Measurements from ENCODE around the gene COQ5. TPM values are rescaled to one million over a fixed set of nuclear protein-coding genes. Genes with fewer than 3 reads are reported as not detected.
A peak's percentile ranks its signal among the peaks of the same experiment; 100 is the strongest.

COQ5 gene
- total RNA-seq, 3 donors from 2014 or later: 26.2 to 33.0 (median 26.5) TPM

DNA sequence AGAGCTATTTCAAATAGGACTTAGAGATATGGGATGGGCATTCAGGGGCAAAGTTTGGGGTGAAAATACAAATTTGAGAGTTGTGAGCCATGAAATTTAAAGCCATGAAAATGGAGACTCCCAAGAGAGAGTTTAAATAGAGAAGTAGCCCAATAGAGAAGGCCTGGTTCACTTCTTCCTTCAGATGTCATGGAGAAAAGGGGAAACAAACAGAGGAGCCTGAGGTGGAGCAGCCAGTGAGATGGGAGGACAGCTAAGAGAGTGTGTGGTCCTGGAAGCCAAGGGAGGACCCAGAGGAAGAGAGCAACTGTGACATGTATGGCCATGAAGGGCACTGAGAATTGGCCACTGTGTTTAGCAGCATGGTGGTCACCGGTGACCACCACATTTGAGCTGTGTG is 45.3 kb downstream of the COQ5 start:
- TF ChIP-seq POLR2A (IDR thresholded peaks at IDR 0.05) (no peak), POLR2AphosphoS5 (IDR thresholded peaks at IDR 0.05) (no peak)
- TF ChIP-seq, protein P1, sequence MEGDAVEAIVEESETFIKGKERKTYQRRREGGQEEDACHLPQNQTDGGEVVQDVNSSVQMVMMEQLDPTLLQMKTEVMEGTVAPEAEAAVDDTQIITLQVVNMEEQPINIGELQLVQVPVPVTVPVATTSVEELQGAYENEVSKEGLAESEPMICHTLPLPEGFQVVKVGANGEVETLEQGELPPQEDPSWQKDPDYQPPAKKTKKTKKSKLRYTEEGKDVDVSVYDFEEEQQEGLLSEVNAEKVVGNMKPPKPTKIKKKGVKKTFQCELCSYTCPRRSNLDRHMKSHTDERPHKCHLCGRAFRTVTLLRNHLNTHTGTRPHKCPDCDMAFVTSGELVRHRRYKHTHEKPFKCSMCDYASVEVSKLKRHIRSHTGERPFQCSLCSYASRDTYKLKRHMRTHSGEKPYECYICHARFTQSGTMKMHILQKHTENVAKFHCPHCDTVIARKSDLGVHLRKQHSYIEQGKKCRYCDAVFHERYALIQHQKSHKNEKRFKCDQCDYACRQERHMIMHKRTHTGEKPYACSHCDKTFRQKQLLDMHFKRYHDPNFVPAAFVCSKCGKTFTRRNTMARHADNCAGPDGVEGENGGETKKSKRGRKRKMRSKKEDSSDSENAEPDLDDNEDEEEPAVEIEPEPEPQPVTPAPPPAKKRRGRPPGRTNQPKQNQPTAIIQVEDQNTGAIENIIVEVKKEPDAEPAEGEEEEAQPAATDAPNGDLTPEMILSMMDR (IDR thresholded peaks at IDR 0.05): no peak
- no peaks in the 10 kb centered on the region for H3K4me1 ChIP-seq
- DNase-seq (ENCODE audit: low spot score in 2 of 2): no peak
- H3K4me3 ChIP-seq: no peak overlapping the region
- intact Hi-C loops (cut with DNase I; ENCODE audit: low total_unique reads): no loop called here
- H3K9me3 ChIP-seq: no peaks in the 10 kb centered on the region
- no peaks in the 10 kb centered on the region for H3K36me3 ChIP-seq
- H3K27me3 ChIP-seq: no peaks in the 10 kb centered on the region
- H3K27ac ChIP-seq: no peak overlapping the region

DNA sequence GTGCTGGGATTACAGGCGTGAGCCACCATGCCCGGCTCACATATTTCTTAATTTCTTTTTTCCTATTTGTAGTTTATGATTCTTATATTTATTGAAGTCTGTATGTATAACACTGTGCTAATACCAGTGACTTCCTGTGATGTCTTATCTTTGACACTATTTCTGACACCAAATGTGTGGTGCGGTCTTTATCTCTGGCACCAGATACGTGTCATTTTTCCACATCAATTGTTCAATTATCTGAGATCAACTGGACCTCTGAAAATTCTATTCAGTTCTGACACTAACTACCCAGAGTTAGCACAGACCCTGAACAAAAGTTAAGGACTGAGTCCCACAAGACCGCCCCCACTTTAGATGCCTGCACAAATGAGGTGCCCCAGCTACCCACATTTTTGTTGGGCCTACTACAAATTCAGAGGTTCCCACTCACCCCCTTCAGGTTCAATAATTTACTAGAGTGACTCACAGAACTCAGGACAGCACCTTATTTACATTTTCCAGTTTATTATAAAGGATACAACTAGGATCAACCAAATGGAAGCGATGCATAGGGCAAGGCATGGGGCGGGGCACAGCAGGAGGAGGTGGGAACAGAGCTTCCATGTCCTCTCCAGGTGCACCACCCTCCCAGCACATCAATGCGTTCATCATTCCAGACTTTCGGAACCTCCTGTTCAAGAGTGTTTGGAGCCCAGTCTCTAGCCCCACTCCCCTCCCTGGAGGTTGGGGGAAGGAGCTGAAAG is 47.8 kb downstream of the COQ5 start:
- TF ChIP-seq, protein P1 (IDR thresholded peaks at IDR 0.05): no peak
- TF ChIP-seq POLR2AphosphoS5 (IDR thresholded peaks at IDR 0.05) (no peak), POLR2A (IDR thresholded peaks at IDR 0.05) (no peak)
- DNase-seq (ENCODE audit: low spot score in 2 of 2): no peak
- intact Hi-C loops (cut with DNase I; ENCODE audit: low total_unique reads): no loop called here

DNA sequence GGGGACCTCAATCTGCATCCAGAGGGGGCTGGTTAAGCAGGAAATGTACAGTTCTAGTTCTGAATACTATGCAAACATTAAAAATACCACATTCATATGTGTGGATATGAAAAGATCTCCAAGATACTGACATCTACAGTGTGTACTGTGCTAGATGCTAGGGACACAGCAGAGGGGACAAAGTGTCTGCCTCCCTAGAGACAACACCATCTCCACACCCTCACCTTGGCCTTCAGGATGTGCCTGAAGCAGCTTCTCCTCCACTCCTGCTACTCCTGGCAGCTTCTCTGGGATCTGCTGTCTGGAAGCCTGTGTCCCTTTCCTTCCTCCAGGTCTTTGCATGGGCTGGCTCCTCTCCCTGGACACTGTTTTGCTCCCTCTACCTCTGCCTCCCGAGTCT is 48.7 kb downstream of the COQ5 start:
- intact Hi-C loops (cut with DNase I; ENCODE audit: low total_unique reads): no loop called here
- Histone ChIP-seq H3K27ac (no peak overlapping the region), H3K36me3 (no peaks in the 10 kb centered on the region), H3K9me3 (no peaks in the 10 kb centered on the region), H3K4me1 (no peaks in the 10 kb centered on the region), H3K27me3 (no peaks in the 10 kb centered on the region), H3K4me3 (no peak overlapping the region)
- DNase-seq (ENCODE audit: low spot score in 2 of 2): no peak
- TF ChIP-seq POLR2A (IDR thresholded peaks at IDR 0.05) (no peak), POLR2AphosphoS5 (IDR thresholded peaks at IDR 0.05) (no peak)
- TF ChIP-seq, protein P1 (IDR thresholded peaks at IDR 0.05): no peak

More for the DNA sequence above, 47.8 kb downstream of the COQ5 start:
- H3K27ac ChIP-seq: no peak overlapping the region
- H3K9me3 ChIP-seq: no peaks in the 10 kb centered on the region
- no peak overlapping the region for H3K4me3 ChIP-seq
- no peaks in the 10 kb centered on the region for H3K36me3 ChIP-seq
- no peaks in the 10 kb centered on the region for H3K27me3 ChIP-seq
- H3K4me1 ChIP-seq: no peaks in the 10 kb centered on the region

DNA sequence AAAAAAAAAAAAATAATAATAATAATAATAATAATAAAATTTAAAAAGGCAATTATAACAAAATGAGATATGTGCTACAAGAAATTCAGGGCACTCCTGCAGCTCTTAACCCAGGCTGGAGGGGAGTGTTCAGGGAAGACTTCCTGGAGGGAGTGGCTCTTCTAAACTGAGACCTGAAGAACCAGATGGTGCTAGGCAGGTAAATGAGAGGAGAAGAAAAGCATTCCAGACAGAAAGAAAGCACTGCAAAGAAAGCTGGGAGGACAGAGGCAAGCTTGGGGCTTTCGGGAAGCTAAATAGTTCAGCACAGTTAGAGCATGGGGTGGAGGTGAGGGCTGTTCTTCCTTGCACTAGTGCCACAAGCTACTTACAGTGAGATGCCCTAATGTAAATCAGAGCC is 49.5 kb downstream of the COQ5 start:
- H3K9me3 ChIP-seq: no peaks in the 10 kb centered on the region
- no peaks in the 10 kb centered on the region for H3K27me3 ChIP-seq
- TF ChIP-seq, protein P1 (IDR thresholded peaks at IDR 0.05): no peak
- TF ChIP-seq POLR2AphosphoS5 (IDR thresholded peaks at IDR 0.05) (no peak), POLR2A (IDR thresholded peaks at IDR 0.05) (no peak)
- DNase-seq (ENCODE audit: low spot score in 2 of 2): no peak
- H3K4me3 ChIP-seq: no peak overlapping the region
- intact Hi-C loops (cut with DNase I; ENCODE audit: low total_unique reads): no loop called here
- no peak overlapping the region for H3K27ac ChIP-seq
- H3K4me1 ChIP-seq: no peaks in the 10 kb centered on the region
- H3K36me3 ChIP-seq: no peaks in the 10 kb centered on the region

DNA sequence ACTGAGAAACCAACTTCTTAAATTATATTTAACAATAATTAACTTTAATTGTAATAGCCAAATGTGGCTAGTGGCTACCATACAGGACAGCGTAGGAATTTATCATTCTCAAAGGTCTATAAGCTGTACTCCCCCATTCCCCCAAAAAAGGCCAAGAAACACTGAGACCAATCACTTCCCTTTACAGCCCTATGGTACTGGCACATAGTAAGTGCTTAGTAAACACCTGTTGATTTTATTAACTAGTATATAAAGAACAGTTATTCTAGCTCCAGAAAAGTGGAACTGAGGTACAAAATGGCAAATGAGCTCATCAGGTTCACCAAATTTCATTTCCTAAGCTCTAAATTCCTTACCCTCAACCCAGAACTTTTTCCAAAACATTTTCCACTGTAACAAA is 53.3 kb downstream of the COQ5 start:
- DNase-seq (ENCODE audit: low spot score in 2 of 2): no peak
- TF ChIP-seq POLR2AphosphoS5 (IDR thresholded peaks at IDR 0.05): no peak
- TF ChIP-seq, protein P1 (IDR thresholded peaks at IDR 0.05): no peak
- no peaks in the 10 kb centered on the region for H3K9me3 ChIP-seq
- H3K27me3 ChIP-seq: no peaks in the 10 kb centered on the region
- intact Hi-C loops (cut with DNase I; ENCODE audit: low total_unique reads): no loop called here
- peak overlapping the region in 1 of 2 donors; percentile 83 for H3K27ac ChIP-seq
- H3K4me3 ChIP-seq: no peak overlapping the region
- H3K4me1 ChIP-seq: no peaks in the 10 kb centered on the region
- H3K36me3 ChIP-seq: no peaks in the 10 kb centered on the region

All from breast epithelium (tissue), 4 donors.